Measurements from ENCODE around the gene MAPK10.

DNA sequence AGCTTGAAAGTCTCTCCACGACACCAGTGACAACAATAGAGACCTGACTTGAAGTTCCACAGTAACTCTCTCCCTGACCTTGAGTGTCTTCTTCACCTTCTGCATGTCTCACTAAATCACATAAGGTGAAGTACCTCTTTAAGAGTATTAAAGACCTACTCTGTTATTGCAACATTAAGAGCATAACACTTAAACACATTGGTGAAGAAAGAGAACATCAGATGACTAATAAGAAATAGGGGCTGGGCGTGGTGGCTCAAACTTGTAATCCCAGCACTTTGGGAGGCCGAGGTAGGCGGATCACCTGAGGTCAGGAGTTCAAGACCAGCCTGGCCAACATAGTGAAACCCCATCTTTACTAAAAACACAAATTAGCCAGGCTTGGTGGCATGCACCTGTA lies 33.9 kb upstream of the MAPK10 start:
- no peak for TF ChIP-seq ETV6 (conservative IDR thresholded peaks at IDR 0.05 in 1 of 2, IDR thresholded peaks at IDR 0.05 in 1 of 2; ENCODE audit: borderline replicate concordance in 1 of 2, low read depth in 1 of 2)
- TF ChIP-seq RFX5 (IDR thresholded peaks at IDR 0.05; ENCODE audit: low read depth, low read length) = no peak
- TF ChIP-seq, protein P1, sequence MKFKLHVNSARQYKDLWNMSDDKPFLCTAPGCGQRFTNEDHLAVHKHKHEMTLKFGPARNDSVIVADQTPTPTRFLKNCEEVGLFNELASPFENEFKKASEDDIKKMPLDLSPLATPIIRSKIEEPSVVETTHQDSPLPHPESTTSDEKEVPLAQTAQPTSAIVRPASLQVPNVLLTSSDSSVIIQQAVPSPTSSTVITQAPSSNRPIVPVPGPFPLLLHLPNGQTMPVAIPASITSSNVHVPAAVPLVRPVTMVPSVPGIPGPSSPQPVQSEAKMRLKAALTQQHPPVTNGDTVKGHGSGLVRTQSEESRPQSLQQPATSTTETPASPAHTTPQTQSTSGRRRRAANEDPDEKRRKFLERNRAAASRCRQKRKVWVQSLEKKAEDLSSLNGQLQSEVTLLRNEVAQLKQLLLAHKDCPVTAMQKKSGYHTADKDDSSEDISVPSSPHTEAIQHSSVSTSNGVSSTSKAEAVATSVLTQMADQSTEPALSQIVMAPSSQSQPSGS (IDR thresholded peaks at IDR 0.05; ENCODE audit: low read length) = no peak
- TF ChIP-seq, protein P2, sequence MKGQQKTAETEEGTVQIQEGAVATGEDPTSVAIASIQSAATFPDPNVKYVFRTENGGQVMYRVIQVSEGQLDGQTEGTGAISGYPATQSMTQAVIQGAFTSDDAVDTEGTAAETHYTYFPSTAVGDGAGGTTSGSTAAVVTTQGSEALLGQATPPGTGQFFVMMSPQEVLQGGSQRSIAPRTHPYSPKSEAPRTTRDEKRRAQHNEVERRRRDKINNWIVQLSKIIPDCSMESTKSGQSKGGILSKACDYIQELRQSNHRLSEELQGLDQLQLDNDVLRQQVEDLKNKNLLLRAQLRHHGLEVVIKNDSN (IDR thresholded peaks at IDR 0.05; ENCODE audit: borderline replicate concordance, extremely low read length, insufficient read depth, low read depth, low read length) = no peak
- TF ChIP-seq TCF3 (IDR thresholded peaks at IDR 0.05; ENCODE audit: borderline replicate concordance, insufficient read depth, low read depth, low read length) = no peak
- TF ChIP-seq, protein P3, sequence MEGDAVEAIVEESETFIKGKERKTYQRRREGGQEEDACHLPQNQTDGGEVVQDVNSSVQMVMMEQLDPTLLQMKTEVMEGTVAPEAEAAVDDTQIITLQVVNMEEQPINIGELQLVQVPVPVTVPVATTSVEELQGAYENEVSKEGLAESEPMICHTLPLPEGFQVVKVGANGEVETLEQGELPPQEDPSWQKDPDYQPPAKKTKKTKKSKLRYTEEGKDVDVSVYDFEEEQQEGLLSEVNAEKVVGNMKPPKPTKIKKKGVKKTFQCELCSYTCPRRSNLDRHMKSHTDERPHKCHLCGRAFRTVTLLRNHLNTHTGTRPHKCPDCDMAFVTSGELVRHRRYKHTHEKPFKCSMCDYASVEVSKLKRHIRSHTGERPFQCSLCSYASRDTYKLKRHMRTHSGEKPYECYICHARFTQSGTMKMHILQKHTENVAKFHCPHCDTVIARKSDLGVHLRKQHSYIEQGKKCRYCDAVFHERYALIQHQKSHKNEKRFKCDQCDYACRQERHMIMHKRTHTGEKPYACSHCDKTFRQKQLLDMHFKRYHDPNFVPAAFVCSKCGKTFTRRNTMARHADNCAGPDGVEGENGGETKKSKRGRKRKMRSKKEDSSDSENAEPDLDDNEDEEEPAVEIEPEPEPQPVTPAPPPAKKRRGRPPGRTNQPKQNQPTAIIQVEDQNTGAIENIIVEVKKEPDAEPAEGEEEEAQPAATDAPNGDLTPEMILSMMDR (IDR thresholded peaks at IDR 0.05 in 2 of 3, conservative IDR thresholded peaks at IDR 0.05 in 1 of 3; ENCODE audit: control insufficient read depth in 2 of 3, extremely low read depth in 1 of 3, insufficient read depth in 1 of 3, low read depth in 3 of 3, low read length in 3 of 3) = no peak
- TF ChIP-seq POLR2A (IDR thresholded peaks at IDR 0.05; ENCODE audit: low read depth, low read length) = no peak
- TF ChIP-seq, protein P4, sequence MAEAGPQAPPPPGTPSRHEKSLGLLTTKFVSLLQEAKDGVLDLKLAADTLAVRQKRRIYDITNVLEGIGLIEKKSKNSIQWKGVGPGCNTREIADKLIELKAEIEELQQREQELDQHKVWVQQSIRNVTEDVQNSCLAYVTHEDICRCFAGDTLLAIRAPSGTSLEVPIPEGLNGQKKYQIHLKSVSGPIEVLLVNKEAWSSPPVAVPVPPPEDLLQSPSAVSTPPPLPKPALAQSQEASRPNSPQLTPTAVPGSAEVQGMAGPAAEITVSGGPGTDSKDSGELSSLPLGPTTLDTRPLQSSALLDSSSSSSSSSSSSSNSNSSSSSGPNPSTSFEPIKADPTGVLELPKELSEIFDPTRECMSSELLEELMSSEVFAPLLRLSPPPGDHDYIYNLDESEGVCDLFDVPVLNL (IDR thresholded peaks at IDR 0.05; ENCODE audit: low read depth, low read length) = no peak
- TF ChIP-seq EP300 (IDR thresholded peaks at IDR 0.05; ENCODE audit: borderline replicate concordance in 1 of 2, control insufficient read depth in 1 of 2, low read depth in 2 of 2, low read length in 2 of 2) = no peak
- TF ChIP-seq TBL1XR1 (IDR thresholded peaks at IDR 0.05; ENCODE audit: low read depth, low read length) = no peak
- no peak for TF ChIP-seq CHD1 (IDR thresholded peaks at IDR 0.05; ENCODE audit: low read depth, low read length)
- no peak for TF ChIP-seq SIX5 (IDR thresholded peaks at IDR 0.05; ENCODE audit: low read depth, low read length, severe bottlenecking)

Data from GM12878 (cell line).